ENCODE results near the gene FAM135A. TPM values are rescaled to one million over a fixed set of nuclear protein-coding genes. Genes with fewer than 3 reads are reported as not detected.

Gene FAM135A
- total RNA-seq = 9.0 and 14.1 TPM in 2 replicates

DNA sequence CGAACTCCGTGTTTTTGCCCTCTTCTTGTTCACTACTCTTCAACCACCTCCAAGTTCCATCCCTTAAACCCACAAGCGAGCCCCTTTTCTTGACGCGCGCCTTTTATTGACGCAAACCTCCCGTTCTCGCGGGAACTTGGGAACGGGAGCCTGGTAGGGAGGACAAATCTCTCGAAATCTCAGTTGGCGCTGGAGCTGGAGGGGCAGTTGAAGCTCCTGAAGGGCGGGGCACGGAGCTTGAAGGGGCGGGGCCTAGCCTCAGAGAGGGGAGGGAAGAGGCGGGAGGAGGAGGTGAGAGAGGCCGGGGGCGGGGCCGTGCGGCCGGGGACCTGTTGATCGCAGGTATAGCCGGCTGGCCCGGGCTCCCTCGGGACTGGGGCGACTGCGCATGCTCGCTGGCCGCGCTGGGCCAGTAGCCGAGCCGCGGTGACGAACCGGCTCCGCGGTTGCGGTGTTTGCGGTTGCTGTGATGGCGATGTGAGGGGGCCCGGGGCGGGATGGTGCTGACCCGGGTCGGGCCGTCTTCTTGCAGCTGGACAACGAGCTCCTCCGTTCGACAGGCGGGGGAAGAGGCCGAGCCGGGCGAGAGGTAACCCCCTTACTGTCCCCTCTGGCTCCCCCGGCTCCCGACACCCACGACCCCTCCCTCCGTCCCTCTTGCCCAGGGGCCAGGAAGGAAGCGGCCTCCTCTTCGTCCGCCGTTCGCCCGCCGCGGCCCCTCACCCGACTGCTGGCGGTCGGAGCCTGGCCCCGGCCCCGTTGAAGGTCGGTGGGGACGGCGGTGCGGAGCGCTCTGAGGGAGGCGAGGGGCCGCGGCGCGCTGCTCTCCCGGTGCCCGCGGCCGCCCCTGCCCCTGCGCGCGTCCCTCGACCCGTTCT is at the start of gene FAM135A:
FAM135A (plus strand) TSS at position 395 of the 878 bp plus-strand sequence. CDS start 14,835 bp downstream, outside the sequence.
- DNase-seq (ENCODE audit: extremely low read depth, low read depth, low spot score) = peak; percentile 87

DNA sequence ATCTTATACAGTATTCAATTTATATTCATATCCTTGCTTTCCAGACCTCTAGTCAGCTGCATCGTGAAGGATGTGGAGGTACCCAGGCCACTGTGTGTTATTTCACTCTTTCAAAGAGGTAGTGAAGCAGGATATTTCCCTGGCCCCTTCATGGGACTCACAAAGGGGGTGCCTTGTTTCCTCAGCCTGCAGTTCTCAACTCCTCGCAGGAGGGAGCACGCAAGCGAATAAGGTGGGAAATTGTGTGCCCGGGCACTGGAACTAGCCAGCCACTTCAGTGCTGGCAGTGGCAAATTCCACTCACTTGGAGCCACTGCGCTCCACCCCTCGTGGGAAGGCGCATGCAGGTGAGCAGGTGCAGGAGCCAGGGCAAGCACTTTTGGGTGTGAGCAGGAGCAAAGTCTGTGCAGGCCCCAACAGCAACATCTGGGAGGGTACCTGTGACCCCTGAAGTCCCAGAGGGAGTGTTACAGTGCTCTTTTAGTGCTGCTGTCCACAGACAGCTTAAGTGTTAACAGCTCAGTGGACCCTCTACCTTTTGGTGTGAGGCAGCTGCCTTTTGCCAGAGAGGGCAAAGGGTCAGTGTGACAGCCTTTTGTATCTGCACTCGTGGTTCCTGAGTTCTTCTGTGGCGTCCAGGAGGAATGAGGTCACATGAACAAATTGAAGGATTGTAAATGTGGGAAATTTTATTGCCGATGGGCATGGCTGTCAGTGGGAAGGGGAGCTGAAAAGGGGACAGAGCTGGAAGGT is 49.4 kb upstream of the FAM135A start:
- no peak for DNase-seq (ENCODE audit: extremely low read depth, low read depth, low spot score)

DNA sequence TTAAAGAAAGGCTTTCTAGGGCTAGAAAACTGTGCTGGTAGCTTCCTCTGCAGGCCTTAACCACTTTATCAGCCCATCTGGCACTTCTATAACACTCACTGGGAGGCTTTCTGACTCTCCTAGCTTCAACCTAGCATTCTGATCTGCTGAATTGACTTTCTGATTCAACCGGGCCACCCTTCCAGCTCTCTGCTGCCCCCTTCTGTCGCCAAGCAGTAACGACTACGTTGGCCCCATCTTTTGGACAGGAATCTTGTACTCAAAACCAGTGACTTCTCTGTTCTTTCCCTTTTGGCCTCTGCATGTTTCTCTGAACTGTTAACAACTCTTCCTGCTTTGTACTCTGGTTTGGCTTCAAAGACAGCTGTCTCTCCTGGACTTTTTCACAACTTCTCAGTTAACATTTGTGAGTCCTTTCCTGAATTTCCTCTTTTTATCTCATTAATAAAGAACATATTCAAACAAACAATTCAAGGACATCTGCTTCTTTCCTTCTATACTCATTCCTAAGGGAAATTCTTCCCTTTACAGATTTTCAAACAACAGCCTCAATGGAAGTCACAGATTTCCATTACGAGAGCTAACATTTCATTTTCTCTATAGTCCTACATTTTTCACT is 43.9 kb upstream of the FAM135A start:
- peak; percentile 36 for DNase-seq (ENCODE audit: extremely low read depth, low read depth, low spot score)

DNA sequence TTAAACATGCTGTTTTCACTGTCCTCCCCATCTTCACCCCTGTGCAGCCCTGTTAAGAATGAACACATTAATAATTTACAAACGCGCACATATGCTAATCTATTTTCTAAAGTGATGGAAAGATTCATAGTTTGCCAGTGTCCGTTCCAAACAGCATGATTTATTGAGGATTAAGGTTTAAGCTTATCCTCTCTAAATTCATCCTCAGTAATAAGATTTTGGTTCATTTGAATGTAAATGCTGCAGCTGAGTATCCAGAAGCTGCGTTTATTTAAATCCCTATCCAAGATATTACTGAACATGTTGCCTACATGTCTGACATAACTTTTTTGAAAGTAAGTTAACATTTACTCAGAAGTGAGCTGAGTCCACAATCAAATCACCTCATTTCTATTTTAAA is 42.8 kb upstream of the FAM135A start:
- no peak for DNase-seq (ENCODE audit: extremely low read depth, low read depth, low spot score)

DNA sequence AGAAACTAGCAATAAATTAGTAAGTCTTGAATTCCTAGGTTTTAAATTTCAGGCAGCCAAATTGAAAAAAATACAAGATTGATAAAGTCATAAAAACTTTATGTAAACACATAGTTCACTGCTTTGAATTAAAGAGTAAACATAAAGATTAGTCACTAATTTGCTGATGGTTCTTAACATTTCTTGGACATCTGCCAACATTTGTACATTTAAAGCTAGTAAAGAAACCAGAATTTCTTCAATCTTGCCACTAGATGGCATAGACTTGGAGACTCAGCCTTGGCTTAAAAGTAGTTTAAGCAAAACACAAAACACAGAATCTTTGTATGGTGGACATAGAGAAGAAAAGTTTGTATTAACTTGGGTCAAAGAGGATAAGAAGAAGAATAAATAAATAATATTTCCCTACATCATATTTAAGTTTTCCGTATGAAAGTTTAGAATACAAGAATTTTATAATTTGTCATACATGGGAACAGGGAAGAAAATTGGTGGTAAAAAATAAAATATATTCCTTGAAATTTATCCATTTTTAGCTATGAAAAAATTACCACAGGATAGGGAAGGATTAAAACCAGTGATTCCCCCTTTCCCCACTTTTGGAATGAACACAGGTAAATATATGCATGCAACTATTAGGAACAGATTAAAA is 41.7 kb upstream of the FAM135A start:
- peak; percentile 72 for DNase-seq (ENCODE audit: extremely low read depth, low read depth, low spot score)

DNA sequence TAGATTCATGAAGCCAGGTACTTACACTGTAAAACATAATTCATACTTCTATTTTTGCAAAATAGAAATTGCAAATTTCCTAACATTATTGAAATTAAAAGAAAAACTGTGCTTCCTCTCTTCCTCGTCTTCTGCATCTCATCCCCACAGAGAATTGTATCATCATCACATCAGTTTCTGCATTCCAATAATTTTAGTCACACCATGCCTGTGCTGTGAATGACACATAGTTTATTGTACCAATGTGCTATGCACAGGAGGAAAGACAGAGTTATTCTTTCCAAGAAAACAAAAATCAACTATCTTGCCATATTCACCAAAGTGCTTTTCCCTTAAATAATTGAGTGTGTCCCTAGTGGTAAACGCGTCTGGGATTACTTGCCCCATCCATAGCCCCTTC is 38.1 kb upstream of the FAM135A start:
- DNase-seq (ENCODE audit: extremely low read depth, low read depth, low spot score) = no peak

DNA sequence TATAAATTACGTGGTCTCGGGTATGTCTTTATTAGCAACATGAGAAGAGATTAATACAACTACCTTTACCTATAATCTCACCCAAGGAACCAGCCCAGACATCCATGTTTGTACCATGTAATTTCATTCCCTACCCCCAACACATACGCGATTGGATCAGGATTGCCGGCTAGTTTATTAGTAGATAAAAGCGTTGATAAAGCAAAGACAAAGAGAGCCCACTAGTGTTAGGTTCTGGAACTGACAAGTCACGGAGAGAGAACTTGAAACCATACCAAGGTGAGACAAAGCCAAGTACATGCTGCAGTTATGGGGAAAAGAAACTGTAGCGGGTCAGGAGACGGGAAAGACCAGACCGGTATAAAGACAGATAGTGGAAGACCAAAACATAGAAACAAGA is 37.4 kb upstream of the FAM135A start:
- DNase-seq (ENCODE audit: extremely low read depth, low read depth, low spot score) = no peak

DNA sequence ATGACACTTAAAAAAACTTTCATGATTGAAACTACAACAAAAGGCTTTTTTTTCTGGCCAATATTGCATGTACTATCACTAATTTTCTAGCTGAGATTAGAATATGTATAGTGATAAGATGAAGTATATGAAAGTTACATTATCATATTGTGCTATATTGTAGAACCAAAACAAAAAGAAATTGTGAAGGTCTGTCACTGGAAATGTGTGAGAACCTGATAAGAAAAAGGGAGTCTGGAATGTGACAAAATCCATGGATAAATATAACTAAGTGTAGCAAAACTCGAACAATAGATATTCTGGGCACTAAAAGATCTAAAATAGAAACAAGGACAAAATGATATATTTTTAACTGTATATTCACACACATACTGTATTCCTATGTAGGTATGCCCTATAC is 36.7 kb upstream of the FAM135A start:
- no peak for DNase-seq (ENCODE audit: extremely low read depth, low read depth, low spot score)

DNA sequence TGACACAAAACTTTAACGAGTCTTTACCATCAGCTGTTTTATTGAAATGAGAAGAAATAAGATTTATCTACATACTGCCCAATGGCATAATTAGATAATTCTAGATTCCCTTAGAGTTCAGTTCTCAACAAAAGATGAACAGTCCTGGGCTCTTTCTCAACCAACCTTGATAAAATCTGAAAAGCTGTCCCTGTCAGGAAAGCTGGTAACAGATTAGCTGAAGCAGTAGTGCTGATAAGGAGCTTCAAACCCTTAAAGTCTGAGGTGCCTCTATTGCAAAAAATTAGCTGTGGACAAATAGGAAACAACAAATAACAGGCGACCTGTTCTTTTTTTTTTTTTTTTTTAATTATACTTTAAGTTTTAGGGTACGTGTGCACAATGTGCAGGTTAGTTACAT is 35.9 kb upstream of the FAM135A start:
- DNase-seq (ENCODE audit: extremely low read depth, low read depth, low spot score) = no peak

DNA sequence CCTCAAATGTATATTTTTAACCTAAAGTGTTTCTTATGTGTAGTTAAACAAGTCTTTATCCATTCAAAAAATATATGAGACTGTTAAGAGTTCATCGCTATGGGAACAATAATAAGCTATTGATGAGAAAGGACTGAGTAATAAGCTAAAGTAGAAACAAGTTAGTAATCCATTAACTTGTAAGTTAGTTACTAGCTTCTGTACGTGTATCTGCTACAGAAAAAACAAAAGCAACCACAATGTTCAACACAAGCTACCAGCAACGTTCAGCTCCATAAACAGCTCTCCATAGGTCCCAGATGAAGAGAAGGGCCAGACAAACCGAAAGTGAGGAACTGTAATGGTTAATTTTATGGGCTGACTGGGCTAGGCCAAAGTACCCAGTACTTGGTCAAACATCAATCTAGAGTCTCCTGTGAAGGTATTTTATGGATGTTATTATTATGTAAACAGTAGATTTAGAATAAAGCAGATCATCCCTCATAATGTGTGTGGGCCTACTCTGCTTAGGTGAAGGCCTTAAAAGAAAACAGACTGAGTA is 33.8 kb upstream of the FAM135A start:
- DNase-seq (ENCODE audit: extremely low read depth, low read depth, low spot score) = no peak

DNA sequence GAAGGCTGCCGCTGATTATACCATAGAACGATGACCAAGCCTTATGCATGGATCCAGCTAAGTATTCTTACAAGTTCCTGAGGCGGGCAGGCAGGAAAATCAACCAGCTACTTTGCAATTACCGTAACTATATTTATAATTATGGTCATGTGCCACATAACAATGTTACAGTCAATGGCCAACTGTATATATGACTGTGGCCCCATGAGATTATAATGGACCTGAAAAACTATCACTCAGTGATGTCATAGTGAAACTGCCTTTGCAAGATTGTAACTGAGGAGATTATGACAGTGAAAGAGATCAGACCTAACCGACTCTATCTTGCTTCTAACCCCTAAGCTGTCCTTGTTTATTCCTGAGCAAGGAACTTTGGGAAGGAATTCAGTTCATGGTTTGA is 33.1 kb upstream of the FAM135A start:
- DNase-seq (ENCODE audit: extremely low read depth, low read depth, low spot score) = no peak

DNA sequence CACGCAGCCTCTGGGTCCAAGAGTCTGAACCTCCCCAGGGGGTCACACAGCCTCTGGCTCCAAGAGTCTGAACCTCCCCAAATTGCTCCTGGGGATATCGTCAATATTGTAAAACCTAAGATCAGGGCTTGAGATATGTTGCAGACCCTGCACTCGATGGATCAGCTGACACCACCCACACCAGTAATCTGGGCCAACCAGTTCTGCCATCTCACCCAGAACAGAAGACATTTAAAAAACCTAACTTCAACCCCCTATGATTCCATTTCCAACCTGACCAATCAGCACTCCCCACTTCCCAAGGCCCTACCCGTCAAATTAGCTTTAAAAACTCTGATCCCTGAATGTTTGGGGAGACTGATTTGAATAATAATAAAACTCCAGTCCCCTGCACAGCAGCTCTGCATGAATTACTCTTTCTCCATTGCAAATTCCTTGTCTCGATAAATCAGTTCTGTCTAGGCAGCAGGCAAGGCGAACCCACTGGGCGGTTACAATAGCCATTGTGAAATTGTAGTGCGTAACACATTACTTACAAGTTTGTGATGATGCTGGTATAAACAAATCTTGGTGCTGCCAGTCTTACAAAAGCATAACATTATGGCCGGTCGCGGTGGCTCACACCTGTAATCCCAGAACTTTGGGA is 32.4 kb upstream of the FAM135A start:
- DNase-seq (ENCODE audit: extremely low read depth, low read depth, low spot score) = no peak

DNA sequence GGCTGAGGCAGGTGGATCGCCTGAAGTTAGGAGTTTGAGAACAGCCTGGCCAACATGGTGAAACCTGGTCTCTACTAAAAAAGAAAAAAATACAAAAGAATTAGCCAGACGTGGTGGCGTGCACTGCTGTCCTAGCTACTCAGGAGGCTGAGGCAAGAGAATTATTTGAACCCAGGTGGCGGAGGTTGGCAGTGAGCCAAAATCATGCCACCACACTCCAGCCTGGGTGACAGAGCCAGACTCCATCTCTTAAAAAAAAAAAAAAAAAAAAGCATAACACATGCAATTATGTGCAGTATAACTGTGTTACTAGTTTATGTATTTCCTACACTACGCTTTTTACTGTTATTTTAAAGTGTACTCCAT is 31.9 kb upstream of the FAM135A start:
- no peak for DNase-seq (ENCODE audit: extremely low read depth, low read depth, low spot score)

DNA sequence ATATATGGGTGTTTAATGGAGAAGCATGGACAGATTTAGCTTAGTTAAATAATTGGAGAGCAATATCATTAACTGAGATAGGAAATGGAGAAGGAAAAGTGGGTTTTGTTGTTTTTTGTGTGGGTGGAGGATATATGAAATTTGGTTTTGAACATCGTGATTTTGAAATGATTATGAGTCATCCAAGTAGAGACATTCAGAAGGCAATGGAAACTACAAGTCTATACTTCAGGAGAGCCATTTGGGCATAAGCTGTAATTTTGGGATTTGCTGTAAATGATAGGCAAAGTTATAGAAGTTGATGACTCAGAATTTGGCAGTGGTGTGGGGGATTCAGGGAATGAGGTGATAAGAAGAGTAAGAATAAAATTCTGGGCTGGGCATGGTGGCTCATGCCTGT is 27.4 kb upstream of the FAM135A start:
- no peak for DNase-seq (ENCODE audit: extremely low read depth, low read depth, low spot score)

DNA sequence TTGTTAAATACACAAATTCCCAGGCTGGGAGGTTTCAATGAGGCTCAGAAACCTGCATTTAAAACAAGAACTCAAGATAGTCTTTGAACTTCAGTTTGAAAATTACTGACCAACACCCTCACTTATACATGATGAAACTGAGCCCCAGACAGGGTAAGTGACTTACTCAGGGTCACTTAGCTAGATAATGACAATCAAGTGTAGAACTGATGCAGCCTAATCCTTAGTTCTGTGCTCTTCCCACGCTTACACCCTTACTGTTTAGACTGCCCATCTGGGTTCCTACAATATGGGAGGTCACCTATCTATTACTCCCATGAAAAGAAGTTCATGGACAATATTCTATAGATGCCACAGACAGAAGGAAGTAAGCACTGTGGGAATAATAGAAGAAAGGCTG is 24.5 kb upstream of the FAM135A start:
- DNase-seq (ENCODE audit: extremely low read depth, low read depth, low spot score) = no peak

DNA sequence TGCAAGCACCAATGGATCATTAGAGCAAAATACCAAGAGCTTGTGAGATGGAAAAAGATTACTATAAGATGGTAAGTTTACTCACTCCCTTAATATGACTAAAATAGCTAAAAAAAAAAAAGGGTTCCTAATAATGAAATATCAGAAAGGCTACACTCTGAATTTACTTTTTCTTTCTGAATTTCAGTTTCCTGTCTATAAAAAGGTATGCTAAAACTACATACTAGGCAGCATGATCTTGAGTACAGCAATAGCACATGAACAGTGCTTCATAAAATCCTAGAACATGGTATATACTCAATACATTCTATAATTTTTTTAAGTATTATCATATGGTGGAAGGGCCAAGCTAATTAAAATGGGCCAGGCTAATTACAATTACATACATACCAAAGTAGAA is 24.0 kb upstream of the FAM135A start:
- DNase-seq (ENCODE audit: extremely low read depth, low read depth, low spot score) = no peak

DNA sequence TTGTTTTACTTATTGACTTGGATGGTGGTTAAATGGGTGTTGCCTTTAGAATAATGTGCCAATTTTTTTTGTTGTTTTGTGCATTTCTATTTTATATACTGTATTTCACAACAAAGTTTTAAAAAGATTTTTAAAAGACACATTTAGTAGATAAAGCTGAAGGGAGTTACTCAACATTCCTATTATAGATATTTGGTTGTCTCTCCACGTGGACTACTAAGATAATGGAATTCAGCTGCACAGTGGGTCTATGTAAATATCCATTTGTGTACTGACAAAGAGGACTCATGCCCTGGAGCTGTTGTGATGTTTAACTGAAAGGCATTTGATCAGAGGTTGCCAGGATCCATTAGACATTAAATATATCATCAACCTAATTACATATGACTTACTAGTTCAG is 23.2 kb upstream of the FAM135A start:
- no peak for DNase-seq (ENCODE audit: extremely low read depth, low read depth, low spot score)

DNA sequence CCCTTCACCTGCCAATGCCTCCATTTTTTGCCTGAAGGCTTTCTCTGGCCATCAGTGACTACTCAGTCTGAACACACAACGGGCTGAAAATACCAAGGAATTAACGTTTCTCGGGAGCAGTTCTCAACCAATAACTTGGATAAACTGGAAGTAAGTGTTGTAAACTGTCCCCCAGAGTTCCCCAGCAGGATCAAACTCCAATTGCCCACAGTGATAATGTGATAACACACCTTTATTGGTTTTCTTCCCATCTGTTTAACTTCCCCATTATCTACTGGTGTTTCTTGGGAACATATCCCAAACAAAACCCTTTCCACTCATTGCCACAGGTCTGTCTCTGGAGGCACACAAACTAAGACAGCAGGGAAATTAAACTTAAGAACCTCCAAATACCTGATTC is 21.8 kb upstream of the FAM135A start:
- DNase-seq (ENCODE audit: extremely low read depth, low read depth, low spot score) = no peak

DNA sequence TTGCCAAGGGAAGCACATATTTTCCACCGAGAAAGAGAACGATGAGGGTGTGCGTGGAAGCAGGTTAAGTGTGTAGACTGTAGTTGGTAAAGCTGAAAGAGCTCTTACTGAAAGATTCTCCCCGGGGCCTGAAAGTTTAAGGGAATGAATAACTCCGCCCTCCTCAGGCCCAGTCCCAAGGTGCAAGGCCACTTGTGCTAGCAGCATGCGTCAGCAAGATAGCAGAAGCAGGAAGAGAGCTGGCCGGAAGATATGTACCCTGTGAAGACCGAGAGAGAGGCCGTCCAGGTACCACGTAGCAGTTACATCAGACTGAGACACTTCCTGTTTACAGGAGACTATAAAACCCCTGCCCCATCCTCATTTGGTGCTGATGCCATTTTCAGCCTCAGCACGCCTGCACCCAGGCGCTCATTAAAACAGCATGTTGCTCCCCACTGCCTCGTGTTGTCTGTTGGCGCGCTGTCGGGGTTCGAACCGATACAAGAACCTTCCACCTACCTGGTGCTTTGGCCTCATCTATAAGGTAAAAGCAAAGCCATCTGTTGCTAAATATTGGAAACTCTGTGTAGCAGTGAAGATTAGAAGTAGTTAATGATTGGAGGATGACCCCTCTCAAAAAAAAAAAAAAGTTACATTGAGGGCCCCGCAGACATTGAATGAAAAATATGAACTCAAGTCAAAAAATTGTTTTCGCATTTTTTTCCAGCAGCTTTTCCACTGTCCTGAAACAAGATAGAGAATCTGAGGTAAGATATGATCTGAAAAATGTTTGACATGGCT is 18.6 kb upstream of the FAM135A start:
- DNase-seq (ENCODE audit: extremely low read depth, low read depth, low spot score) = no peak

DNA sequence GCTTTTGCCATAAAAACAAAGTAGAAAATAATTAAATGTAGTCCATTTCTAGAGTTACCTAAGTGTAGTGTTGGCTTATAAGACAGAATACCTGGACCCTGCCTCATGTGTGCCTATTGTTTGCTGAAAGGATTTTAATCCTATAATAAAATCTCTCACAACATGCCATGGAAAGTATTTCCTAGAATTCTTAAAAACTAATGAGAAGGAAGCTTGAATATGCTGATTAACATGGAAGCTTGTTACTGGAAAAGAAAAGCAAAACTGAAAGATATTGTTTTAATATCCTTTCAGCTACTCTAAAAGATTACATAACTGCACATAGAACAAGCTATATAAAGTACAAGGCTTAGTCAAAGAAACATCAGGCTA is 18.0 kb upstream of the FAM135A start:
- no peak for DNase-seq (ENCODE audit: extremely low read depth, low read depth, low spot score)
